ENCODE results near the gene MIF4GD.
"Not testable (repeated sequence)": the region's sequence is repeated elsewhere in the genome, so short reads cannot be mapped to it uniquely, and the experiment has no call there.

Gene MIF4GD

DNA sequence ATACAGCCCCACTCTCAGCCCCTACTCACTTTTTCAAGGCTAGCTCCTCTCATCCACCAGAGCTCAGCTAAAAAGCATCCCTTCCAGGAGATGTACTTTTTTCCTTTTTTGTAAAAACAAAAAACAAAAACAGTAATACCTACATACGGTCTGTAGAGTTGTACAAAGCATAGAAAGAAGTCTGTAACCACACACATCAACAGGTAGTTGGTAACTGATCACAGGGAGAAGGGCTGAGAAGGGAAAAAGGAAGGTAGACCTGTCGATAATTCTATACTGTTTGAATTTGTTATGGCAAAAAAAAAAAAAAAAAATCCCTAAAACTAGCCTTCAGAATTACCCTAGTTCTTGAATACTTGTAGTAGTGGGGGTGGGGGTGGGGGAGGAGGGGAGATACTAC, 17.3 kb upstream of the MIF4GD start:
- ATAC-seq = no peak

DNA sequence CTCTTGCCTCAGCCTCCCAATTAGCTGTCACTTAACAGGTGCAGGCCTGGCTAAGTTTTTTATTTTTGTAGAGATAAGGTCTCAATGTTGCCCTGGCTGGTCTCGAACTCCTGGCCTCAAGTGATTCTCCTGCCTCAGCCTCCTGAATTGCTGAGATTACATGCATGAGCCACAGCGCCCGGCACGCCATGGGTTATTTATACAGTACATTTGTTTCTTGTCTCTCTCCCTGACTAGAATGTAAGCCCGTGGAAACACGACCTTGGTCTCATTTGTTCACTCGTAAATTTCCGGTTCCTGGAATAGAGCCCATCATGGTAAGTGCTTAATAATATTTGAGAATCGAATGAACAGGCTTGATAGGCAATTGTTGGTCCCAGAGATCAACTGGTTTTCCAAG, 16.2 kb upstream of the MIF4GD start:
- no peak for ATAC-seq

DNA sequence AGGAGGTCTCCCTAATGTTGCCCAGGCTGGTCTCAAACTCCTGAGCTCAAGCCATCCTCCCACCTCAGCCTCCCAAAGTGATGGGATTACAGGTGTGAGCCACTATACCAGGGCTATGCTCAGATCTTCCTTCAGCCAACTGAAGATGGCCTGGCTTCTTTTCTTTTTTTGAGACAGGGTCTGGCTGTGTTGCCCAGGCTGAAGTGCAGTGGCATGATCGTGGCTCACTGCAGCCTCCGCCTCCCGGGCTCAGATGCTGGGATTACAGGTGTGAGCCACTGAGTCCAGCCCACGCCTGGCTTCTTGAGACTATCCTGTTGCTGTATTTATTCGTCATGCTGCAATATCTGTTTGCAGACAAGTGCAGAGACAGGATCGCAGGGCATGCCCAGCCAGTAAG, 14.1 kb upstream of the MIF4GD start:
- no peak for ATAC-seq

DNA sequence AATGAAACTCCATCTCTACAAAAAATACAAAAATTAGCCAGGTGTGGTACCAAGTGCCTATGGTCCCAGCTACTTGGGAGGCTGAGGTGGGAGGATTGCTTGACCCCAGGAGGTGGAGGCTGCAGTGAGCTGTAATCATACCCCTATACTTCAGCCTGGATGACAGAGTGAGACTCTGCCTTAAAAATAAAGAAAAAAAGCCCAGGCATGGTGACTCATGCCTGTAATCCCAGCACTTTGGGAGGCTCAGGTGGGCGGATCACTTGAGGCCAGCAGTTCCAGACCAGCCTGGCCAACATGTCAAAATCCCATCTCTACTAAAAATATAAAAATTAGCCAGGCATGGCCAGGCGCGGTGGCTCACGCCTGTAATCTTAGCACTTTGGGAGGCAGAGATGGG, 9.2 kb upstream of the MIF4GD start:
- ATAC-seq = not testable (repeated sequence)

DNA sequence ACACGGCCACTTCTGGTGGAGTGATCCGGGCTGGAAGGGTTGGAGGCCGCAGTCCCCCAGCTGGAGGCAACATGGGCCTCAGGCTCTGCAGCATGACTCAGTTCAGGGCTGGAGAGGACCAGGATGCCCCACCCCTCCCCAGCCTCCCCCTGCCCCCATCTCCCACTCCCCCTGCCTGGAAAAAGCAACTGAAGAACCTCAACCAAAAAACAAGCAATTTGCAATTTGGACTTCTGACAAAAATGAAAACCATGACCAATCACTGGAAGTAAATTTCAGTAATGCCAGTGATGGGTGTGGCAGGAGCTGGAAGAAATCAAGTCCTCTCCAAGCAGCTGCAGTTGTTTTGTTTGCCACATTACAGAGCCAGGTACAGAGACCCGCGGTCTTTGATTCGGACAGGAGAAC, 6.6 kb upstream of the MIF4GD start:
- no peak for ATAC-seq

DNA sequence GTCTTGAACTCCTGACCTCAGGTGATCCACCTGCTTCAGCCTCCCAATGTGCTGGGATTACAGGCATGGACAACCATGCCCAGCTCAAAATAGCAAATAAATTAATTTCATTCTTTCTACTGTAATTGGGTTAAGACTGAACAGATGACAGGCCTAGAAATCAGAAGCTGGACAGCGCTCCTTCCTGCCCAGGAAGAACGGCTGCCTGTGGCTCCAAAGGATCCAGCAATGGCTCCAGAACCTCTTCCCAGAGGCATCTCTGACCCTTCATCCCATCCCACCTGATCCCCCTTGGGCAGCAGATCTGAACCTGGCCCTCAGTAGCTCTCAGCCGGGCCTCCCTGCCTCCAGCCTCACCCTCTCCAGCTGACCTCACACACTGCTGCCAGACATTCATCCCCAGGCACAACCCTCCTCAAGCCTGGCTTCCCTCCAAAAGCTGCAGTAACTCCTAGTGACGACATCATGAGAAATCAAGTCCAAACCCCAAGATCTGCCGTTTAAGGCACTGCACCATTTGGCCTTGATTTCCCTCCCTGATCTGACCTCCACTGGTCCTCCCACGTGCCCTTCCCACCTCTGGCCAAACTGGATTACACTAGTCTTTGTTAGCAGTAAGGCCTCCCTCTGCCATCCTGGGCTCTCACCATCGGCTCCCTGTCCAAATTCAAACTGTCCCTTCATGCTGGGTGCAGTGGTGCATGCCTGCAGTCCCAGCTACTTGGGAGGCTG, 3.1 kb upstream of the MIF4GD start:
- no peak for ATAC-seq

DNA sequence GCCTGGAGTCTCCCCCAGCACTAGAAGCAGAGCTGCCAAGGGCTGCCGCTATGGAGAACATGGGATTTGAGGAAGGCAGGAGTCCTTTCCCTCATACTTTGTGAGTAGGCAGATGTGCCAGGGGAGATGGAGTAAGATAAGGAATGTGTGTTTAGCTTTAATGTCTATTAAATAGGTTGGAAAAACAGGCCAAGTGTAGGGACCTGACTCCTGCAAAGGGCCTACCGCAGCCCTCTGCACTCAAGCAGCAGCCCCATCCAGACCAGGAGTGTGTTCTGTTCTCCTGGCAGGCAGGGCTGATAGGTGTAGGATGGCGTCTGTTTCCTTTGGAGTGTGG, 1.8 kb upstream of the MIF4GD start:
- no peak for ATAC-seq

DNA sequence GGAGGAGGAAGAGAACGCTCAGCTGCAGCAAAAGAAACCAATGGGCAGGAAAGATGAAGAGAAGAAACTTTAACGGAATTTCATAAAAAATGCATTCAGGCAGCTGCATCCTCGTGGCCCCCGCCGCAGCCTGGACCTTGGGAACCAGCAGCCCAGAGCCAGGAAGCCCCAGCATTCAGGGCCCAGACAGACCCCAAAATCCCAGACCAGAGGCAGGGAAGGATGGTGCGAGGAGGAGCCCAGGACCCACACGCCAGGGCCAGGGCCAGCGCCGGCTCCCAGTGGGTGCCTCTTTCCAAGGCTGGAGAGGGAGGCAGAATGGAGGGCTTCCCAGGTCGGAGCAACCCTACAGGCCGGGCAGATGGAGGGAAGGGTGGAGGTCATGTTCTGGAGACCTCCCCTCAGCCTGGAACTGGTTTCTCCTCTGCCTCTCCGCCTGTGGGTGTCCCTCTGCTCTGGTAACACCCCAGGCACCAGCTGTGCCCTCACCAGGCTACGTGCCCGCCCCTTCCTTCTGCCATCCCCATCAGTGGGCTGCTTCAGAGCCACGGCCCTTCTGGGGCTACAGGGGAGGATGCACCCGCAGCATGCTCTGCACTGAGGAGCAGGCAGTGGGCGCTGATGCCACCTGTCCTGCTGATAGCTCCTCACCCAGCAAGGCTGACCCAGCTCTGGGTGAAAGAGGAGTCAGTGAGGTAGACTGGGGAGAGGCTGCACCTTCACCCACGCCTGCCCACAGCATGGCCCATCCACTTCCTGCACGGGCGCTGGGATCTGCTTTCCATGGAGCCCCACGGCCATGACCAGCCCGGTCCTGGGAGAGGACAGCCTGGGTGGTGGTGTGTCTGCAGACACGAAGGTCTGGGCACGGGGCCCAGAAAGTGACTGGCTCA, 1.2 kb upstream of the MIF4GD start:
- no peak for ATAC-seq

DNA sequence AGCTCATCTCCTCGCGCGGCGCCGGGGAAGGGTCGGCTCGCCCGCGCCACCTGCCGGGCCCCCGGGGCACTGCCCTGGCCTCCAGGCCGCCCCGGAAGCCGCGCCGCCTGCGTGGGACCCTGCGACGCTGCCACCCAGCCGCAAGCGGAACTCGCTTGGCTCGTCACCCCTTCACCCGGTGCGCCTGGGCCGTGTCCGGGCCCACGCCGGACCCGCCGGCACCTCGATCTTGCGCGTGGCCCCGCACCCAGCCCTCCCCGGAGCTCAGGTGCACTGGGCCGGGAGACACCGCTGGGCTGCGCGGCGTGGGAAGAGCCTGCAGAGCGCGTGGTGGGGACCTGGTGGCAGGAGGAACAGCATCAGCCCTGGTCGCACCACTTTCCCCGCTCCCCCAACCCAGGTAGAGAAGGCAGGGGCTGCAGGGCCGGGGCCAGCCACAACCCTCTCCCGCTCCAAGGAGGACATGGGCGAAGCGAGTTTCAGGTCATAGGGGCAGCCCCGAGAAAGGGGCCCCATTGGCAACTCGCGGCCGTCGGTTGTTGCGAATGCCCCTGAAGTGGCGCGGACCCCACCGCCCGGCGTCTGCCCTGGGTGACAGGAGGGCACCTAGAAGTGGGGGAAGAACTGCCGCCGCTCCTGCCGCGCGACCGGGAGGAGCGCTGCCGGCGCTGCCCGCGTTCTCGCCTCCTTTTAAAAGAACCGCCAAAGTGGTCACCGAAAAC, 363 bp upstream of the MIF4GD start:
- peak; percentile 82 to 86 for ATAC-seq

DNA sequence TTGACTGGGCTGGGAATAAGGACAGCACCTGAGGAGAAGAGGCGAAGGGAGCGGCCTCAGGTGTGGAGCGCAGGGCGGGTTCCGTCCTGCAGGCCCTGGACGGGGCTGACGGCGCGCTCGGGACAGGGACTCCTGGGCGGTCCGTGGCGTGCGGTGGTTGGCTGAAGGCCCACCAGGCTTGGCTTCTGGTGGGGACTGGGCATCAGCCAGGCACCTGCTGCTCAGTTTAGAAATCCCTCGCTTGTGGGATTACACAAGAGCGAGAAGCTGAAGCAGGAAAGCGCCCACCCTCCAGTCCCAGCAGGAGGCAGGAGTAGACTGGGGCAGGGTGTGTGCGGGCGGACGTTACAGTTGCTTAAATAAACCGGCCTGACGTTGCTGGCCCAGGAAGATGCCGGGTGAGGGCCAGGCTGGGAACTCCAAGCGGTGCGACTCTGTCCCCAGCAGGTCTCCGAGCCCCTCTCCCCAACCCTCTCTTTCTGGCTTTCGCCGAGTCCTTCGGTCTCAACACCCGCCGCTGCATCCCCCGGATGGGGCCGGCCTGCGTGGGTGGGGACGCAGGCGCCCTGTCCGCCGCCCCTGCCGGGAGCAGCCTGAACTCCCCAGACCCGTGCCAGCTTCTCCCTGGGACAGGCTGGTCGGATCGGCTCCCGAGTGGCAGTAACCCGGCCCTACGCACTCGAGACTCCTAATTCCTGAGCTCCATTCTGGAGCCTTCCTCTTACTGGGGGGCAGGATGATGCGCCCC, 639 bp downstream of the MIF4GD start:
- peak; percentile 32 to 42 for ATAC-seq

DNA sequence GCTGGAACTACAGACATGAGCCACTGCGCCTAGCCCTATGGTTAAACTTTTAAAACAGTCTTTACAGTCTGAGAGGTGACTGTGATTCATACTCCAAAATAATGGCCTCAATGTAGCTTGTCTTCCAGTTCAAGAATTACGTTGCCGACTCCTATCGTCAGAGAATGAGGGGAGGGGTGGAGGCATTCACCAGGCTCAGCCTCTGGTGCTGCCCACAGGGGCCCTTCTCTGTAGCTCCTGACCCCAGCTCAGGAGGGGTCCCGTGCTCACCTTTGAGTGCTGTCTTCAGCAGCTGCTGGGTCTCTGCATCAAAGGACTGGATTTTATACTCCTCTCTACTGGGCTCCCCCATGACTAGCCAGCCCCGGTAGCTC, 1.2 kb downstream of the MIF4GD start:
- ATAC-seq = no peak

DNA sequence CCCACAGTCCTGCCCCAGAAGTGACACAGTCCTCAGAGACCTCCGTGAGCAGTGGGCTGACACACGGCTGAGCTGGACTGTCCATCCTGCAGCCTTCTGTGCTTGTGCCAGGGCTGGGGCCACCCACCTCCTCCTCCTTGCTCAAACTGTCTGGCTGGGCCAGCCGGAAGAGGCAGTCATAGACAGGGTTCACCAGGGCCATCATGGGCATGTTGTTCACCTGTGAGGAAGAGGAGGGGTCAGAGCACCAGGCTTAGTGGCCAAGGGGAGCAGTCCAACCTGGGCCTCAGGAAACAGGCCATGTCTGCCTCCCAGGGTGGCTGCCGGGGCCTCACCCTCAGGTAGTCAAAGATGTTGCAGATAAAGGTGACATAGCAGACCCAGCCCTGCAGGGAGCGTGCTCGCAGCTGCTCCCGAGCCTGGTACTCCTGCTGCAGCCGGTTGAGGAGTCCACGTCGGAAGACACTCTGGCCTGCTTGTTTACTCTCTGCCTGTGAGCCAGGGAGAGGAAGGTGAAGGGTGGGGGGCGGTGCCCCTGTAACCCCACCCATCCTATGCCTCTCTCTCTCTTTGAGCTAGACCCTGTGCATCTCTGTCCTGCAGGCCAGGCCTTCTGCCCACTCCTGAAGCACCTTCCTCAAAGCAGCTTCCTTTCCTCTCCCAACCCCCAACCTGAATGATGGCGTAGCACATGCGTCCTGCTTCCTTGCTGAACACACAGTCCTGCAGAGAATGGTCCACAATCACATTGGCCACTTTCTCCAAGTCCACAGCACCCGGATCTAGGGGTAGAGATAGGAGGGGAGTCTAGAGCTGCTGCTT, 3.4 kb downstream of the MIF4GD start:
- no peak for ATAC-seq

DNA sequence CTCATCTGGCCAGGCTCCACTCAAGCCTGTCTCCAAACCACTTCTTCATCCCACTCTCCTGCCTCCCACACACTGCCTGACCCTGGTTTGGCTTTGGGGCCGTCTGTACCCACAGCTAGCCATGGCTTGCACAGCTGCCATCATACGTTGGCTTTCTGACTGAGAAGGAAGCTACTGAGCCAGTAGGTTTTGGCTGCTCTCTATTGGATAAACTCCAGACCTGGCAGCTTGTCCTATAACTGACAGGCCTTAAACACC, 3.9 kb downstream of the MIF4GD start:
- no peak for ATAC-seq

DNA sequence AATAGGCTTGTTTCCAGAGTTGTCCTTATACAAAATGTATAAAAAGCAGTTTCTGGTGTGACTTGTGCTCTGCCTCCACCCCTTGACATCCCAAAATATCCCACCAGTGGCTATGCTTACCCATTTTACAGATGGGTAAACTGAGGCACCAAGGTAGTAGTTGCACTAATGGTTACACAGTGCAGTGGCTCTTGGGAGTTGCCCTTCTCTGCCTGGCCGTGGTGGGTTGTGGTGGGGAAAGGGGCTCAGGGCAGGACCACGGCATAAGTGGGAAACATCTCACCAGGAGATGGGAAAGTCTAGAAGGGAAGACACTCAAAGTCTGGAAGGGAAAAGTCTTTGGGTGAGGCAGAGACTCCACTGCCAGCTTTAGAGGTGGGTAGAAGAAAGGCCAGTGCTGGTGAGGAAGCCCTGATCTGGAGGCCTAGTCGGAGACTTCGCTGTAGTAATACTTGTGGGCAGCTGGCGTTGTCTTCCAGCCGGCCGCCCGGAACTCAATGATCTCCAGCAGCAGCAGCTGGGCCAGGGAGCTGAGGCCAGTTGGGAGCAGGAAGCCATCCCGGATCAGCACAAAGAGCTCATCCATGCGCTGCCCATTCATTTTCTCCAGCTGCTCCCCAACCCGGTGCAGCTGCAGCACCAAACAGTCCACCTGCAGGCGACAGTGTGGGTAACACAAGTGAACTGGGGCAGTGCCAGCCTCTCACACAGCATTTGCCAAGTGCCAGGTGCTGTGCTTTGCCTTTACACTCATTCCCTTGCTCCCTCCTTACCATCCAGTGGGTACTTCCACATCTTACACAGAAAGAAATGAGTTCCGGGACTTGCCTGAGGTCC, 4.5 kb downstream of the MIF4GD start:
- no peak for ATAC-seq

DNA sequence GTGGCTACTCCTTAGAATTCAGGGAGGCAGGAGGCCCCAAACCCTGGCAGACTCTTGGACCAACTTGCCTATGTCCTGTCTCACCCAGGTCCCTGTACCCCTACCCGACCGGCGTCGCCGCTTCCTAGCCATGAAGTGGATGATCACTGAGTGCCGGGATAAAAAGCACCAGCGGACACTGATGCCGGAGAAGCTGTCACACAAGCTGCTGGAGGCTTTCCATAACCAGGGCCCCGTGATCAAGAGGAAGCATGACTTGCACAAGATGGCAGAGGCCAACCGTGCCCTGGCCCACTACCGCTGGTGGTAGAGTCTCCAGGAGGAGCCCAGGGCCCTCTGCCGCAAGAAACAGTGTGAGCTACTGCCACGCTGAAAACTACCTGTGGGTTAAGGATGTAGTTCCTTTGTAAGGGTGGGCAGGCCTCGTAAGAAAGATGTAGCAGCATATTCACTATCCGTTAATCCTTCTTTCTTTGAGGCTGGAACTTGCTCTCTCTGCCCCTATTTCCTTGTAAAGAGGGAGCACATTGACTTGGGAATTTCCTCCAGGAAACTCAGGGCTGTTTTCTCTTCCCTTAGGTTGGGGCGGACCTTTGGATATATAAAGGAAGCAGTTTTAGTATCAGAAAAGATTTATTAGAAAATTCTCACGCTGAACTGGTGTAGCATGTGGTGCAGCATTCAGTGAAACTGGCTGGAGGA, 5.3 kb downstream of the MIF4GD start:
- no peak for ATAC-seq

DNA sequence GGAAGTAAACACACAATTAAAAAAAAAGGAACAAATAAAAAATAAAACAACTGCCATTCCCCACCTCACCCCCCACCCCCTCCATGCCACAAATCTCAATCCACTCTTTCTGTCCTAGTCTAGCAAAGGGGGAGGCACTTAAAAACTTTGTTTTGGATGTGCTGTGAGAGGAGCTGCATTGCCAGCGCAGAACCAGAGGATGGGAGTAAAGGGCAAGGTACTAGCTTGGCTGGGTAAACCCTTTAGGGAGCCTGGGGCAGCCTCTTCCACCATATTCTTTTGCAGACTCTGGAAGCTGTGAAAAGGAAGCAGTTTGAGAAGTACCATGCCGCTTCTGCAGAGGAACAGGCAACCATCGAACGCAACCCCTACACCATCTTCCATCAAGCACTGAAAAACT, 8.0 kb downstream of the MIF4GD start:
- no peak for ATAC-seq

DNA sequence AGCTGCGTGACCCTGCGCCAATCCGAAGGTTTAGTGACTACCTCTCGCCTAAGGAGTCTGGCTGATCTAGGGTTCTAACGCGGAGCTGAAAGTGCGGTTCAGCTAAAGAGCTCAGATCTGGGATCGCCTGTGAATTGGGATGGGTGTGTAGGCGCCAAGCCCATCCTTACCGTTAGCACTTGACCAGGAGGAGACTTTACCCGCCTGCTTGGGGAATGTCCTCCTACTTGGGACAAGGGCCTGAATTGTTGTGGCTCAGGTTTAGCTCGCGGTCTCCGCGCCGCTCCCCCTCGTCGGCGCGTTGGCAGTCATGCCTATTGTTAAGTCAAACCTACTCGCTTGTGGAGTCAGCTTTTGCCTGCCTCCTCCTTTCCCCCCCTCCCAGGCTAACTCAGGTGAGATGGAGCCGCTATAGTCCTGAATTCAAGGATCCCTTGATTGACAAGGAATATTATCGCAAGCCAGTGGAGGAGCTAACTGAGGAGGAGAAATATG, 8.9 kb downstream of the MIF4GD start:
- ATAC-seq = no peak

DNA sequence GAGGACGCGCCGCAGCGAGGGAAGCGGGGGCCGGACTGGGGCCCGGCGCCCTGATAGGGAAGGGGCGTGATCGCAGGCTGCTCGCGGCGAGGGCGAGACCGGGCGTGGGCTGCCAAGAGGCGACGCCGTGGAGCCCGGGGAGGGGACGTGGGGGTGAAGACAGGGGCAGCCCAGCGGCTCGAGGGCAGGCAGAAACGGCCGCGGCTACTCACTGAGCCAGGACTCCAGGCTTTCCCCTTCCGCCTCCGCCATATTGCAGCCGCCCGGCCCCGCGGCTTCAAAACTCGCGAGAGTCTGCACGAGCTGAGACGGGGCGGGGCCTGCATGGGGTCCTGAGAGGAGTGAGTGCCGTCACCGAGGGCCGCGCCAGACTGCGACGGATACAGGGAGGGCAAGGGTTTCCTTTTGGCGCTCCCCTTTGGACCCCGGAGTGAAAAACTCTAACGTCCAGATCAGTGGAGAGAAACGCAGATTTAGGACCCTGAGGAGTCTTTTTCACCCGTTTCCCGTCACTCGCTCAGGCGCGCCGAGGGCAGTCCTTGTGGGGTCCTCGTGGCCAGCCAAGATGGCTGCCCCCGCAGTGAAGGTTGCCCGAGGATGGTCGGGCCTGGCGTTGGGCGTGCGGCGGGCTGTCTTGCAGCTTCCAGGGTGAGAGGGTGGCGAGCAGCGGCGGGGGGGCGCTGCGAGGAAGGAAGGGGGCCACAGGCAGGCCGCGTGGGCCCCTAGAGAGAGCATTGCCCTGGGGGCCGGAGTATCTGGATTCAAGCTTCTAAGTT, 9.5 kb downstream of the MIF4GD start, which contains the start of the genes GGA3 and MRPS7:
Gene GGA3 (minus strand): TSS at position 271 of the 776 bp plus-strand sequence. CDS start 19 bp downstream, at position 252.
Gene MRPS7 (plus strand): TSS at position 544 of the 776 bp plus-strand sequence. CDS start 22 bp downstream, at position 566.
- peak; percentile 87 to 91 for ATAC-seq

DNA sequence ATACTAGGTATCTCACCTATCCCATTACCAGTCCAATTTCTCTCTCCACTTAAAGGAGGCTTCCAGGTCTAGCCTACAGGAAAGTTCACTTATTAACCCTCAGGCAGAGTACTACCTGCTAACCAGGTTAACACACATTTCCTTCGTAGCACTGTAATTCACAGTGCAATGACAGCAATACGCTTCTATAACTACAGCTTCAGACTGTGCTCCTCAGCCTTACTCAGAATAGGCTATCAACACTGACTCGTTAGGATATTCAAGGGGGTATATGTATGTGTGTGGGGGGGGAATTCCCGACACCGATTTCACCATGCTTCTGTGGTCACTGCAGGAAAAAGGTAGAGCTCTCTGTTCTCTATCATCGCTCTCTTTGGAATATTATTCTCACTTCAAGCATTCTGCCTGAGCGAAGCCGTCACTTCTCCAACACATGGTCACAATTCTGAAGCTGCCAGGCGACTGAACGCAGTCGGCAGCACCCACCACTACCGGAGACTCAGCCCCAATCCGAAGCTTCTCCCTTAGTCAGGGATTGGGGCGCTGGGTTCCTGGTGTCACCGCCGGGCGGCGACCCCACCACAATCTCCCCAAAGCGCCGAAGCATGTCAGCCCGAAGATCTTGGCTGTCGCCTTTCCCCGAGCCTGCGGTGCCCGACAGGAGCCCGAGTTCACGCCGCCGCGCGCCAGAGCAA, 10.2 kb downstream of the MIF4GD start:
- ATAC-seq = peak; percentile 70 to 73
